HG02759 (cell line): ENCODE data around the gene RO60.

Source experiments
- ATAC-seq: cut with Tn5 transposase; IDR thresholded peaks from one replicate; pipeline ENCODE4 v1.9.1; 2021; ENCODE audit warnings: mild to moderate bottlenecking, moderate library complexity; ENCODE audit not compliant: unreplicated experiment

RO60 gene

GRCh38 chr1:193104907-193105820 is 45.8 kb downstream of the RO60 start, which contains the start of gene GLRX2:
Gene GLRX2, minus strand, starts transcription at chr1:193105414. Its CDS starts 32 bp downstream, at chr1:193105382.
- ATAC-seq = peak; percentile 93

DNA sequence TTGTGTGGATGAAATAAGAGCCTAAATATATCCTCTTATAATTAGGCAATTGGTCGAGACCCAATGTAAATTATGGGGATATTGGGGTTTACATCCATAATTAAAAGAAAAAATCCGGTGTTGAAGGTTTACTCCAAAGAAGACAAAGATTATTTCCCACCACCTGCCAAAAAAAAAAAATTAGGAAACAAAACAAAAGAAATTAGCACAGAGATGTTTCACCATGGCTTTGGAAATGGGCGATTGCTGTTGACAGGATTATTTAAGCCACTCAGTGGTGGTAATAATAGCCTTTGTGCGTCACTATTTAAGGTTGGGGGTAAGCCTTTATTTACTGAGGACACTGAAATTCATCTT is 46.4 kb downstream of the RO60 start:
- ATAC-seq = no peak

DNA sequence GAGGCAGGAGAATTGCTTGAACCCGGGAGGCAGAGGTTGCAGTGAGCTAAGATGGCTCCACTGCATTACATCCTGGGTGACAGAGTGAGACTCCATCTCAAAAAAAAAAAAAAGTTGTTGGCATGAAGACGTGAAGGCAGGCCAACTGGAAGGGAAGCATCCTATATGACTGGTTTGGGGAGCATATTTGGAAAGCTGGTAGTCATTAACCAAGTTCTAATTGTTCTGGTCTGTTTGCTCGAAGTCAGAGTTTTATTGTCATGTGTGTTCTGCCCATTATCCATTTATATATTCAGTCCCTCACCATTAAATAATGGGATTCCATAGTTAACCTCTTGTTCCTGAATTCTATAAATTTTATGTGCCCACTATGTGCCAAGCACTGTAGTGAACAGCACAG is 49.1 kb downstream of the RO60 start:
- no peak for ATAC-seq
